HG02840 (cell line): Measurements from ENCODE around the gene DIPK1C.

ENCODE experiments used
- ATAC-seq: cut with Tn5 transposase; IDR thresholded peaks from one replicate; pipeline ENCODE4 v1.9.1; 2021; ENCODE audit warnings: mild to moderate bottlenecking, moderate library complexity, moderate number of reproducible peaks; ENCODE audit not compliant: unreplicated experiment, low FRiP score

Gene DIPK1C

GRCh38 chr18:74486119-74486849, 29.2 kb upstream of the DIPK1C start:
- ATAC-seq: no peak

GRCh38 chr18:74482697-74483096, 25.6 kb upstream of the DIPK1C start:
- ATAC-seq: no peak

GRCh38 chr18:74480149-74480651, 23.1 kb upstream of the DIPK1C start:
- no peak for ATAC-seq

GRCh38 chr18:74479486-74480148, 22.5 kb upstream of the DIPK1C start:
- ATAC-seq: no peak

GRCh38 chr18:74478880-74479279, 21.8 kb upstream of the DIPK1C start:
- no peak for ATAC-seq

- no peak for ATAC-seq
Measured at GRCh38 chr18:74478316-74478715, 21.2 kb upstream of the DIPK1C start.

GRCh38 chr18:74477771-74478170, 20.7 kb upstream of the DIPK1C start:
- ATAC-seq: no peak

- ATAC-seq: no peak
Measured at GRCh38 chr18:74476140-74476539, 19.0 kb upstream of the DIPK1C start.

- ATAC-seq: no peak
Measured at GRCh38 chr18:74473976-74474640, 17.0 kb upstream of the DIPK1C start.

- ATAC-seq: no peak
Measured at GRCh38 chr18:74472312-74472711, 15.2 kb upstream of the DIPK1C start.

- ATAC-seq: no peak
Measured at GRCh38 chr18:74468547-74469061, 11.5 kb upstream of the DIPK1C start.

GRCh38 chr18:74465775-74466174, 8.7 kb upstream of the DIPK1C start:
- no peak for ATAC-seq

GRCh38 chr18:74463983-74464382, 6.9 kb upstream of the DIPK1C start:
- ATAC-seq: no peak

GRCh38 chr18:74463254-74463653, 6.1 kb upstream of the DIPK1C start:
- no peak for ATAC-seq

GRCh38 chr18:74460825-74461224, 3.7 kb upstream of the DIPK1C start:
- no peak for ATAC-seq

GRCh38 chr18:74459889-74460288, 2.8 kb upstream of the DIPK1C start:
- ATAC-seq: no peak

- ATAC-seq: no peak
Measured at GRCh38 chr18:74457725-74458421, 765 bp upstream of the DIPK1C start.

GRCh38 chr18:74456349-74457042, 612 bp downstream of the DIPK1C start:
- no peak for ATAC-seq

GRCh38 chr18:74456017-74456348, 1.1 kb downstream of the DIPK1C start:
- ATAC-seq: no peak

- no peak for ATAC-seq
Measured at GRCh38 chr18:74455386-74455785, 1.7 kb downstream of the DIPK1C start.
